HepG2 (cell line): ENCODE results near the gene WDR41. TPM values are rescaled to one million over a fixed set of nuclear protein-coding genes. Genes with fewer than 3 reads are reported as not detected.

Source experiments
- ADNP ChIP-seq: sonication (generic); formaldehyde crosslinking; IDR thresholded peaks from 2 replicates; pipeline ENCODE4 v1.4.0; 2020; ENCODE audit warnings: missing genetic modification reagents
- ARID5B ChIP-seq: IDR thresholded peaks from 2 replicates; pipeline ENCODE4 v1.4.0; 2020; ENCODE audit warnings: mild to moderate bottlenecking, missing genetic modification reagents
- CBX5 ChIP-seq: sonication (generic); formaldehyde crosslinking; IDR thresholded peaks from 2 replicates; pipeline ENCODE4 v1.4.0; 2020; ENCODE audit warnings: missing genetic modification reagents, borderline replicate concordance
- CCAR2 ChIP-seq: fragments of 200-400 bp; formaldehyde crosslinking; optimal IDR thresholded peaks from 2 replicates; pipeline ENCODE3; 2018; ENCODE audit warnings: low read depth, mild to moderate bottlenecking, low read length, moderate library complexity
- CHD2 ChIP-seq: IDR thresholded peaks from 2 replicates; pipeline ENCODE4 v1.6.1; 2011; ENCODE audit warnings: low read depth, low read length, improper control_type of control experiment
- FOXC1 ChIP-seq: sonication (generic); formaldehyde crosslinking; IDR thresholded peaks from 2 replicates; pipeline ENCODE4 v1.8.0; 2022; ENCODE audit warnings: mild to moderate bottlenecking, missing genetic modification reagents, borderline replicate concordance
- HMG20A ChIP-seq: IDR thresholded peaks from 2 replicates; pipeline ENCODE4 v1.6.1; 2016; ENCODE audit warnings: borderline replicate concordance
- HMG20B ChIP-seq: conservative IDR thresholded peaks from 2 replicates; pipeline ENCODE4 v1.6.1; 2016; ENCODE audit warnings: missing genetic modification reagents, missing compliant biosample characterization
- HNF4A ChIP-seq: sonication (generic); formaldehyde crosslinking; IDR thresholded peaks from 2 replicates; pipeline ENCODE4 v1.4.0; 2020; ENCODE audit warnings: missing genetic modification reagents
- KDM5B ChIP-seq: sonication (generic); formaldehyde crosslinking; IDR thresholded peaks from 2 replicates; pipeline ENCODE4 v1.4.0; 2020; ENCODE audit warnings: missing genetic modification reagents, mild to moderate bottlenecking, borderline replicate concordance
- KLF16 ChIP-seq, 2 experiments: sonication (generic) in 1 of 2; formaldehyde crosslinking in 1 of 2; IDR thresholded peaks; 2 replicates each; pipeline versions ENCODE4 v1.6.1 to v1.8.0; 2016 to 2023; ENCODE audit warnings: missing genetic modification reagents in 2 of 2, missing compliant biosample characterization in 1 of 2
- RARG ChIP-seq: sonication (generic); formaldehyde crosslinking; IDR thresholded peaks from 2 replicates; pipeline ENCODE4 v1.4.0; 2020; ENCODE audit warnings: low read depth, mild to moderate bottlenecking, missing genetic modification reagents
- RXRB ChIP-seq: IDR thresholded peaks from 2 replicates; pipeline ENCODE4 v1.6.1; 2016; ENCODE audit warnings: borderline replicate concordance, missing genetic modification reagents, missing compliant biosample characterization
- SMAD3 ChIP-seq: sonication (generic); formaldehyde crosslinking; IDR thresholded peaks from 2 replicates; pipeline ENCODE4 v1.4.0; 2020; ENCODE audit warnings: missing genetic modification reagents
- SRSF9 ChIP-seq: fragments of 200-400 bp; formaldehyde crosslinking; IDR thresholded peaks from 2 replicates; pipeline ENCODE4 v1.6.1; 2018; ENCODE audit warnings: borderline replicate concordance, mild to moderate bottlenecking, low read depth, low read length; ENCODE audit not compliant: insufficient read depth, poor library complexity, severe bottlenecking
- THAP11 ChIP-seq: IDR thresholded peaks from 2 replicates; pipeline ENCODE4 v1.6.1; 2016; ENCODE audit warnings: missing biosample characterization, missing genetic modification reagents
- ZNF282 ChIP-seq: fragments of 450-650 bp; IDR thresholded peaks from 2 replicates; pipeline ENCODE4 v1.6.1; 2018; ENCODE audit not compliant: partially characterized antibody
- ZNF296 ChIP-seq: sonication (generic); formaldehyde crosslinking; conservative IDR thresholded peaks from 2 replicates; pipeline ENCODE4 v1.5.0; 2020; ENCODE audit warnings: mild to moderate bottlenecking, missing genetic modification reagents
- ZNF605 ChIP-seq: sonication (generic); formaldehyde crosslinking; IDR thresholded peaks from 2 replicates; pipeline ENCODE4 v1.8.0; 2022; ENCODE audit warnings: mild to moderate bottlenecking, missing genetic modification reagents
- ZNF737 ChIP-seq: sonication (generic); formaldehyde crosslinking; IDR thresholded peaks from 2 replicates; pipeline ENCODE4 v1.5.0; 2020; ENCODE audit warnings: missing genetic modification reagents, mild to moderate bottlenecking, borderline replicate concordance
- polyA plus RNA-seq, 8 experiments: library from polyadenylated mRNA; depleted of rRNA in 3 of 8; stranded (reverse) in 7 of 8; unstranded in 1 of 8; fragments of >200 nt; fragmentation: Illumina TruSeq in 4 of 8; extraction: Trizol in 4 of 8; gene quantifications; 2 replicates each; pipeline versions ENCODE4 v1.2.1 to v1.2.3, GENCODE V29; 2011 to 2016; ENCODE audit warnings: low read depth in 4 of 8, missing spikeins in 1 of 8, mixed read lengths in 1 of 8; ENCODE audit not compliant: insufficient read depth in 1 of 8
- total RNA-seq, 5 experiments: library from RNA; depleted of rRNA; stranded (reverse); fragments of >200 nt; fragmentation: Illumina TruSeq; extraction: Trizol; gene quantifications; 2 replicates each; pipeline ENCODE4 v1.2.3, GENCODE V29; 2016; ENCODE audit warnings: low read depth in 1 of 5
- TF ChIP-seq, protein P1 (sequence below): sonication (generic); formaldehyde crosslinking; IDR thresholded peaks from 2 replicates; pipeline ENCODE4 v1.4.0; 2020; ENCODE audit warnings: mild to moderate bottlenecking, missing genetic modification reagents, borderline replicate concordance
- TF ChIP-seq, protein P2 (sequence below): sonication (generic); formaldehyde crosslinking; IDR thresholded peaks from 2 replicates; pipeline ENCODE4 v1.4.0; 2020; ENCODE audit warnings: missing genetic modification reagents; ENCODE audit errors: not compliant biosample characterization

WDR41 gene
- total and polyA plus RNA-seq, 2 of the 13 experiments (the other 11 are each of a cell fraction or from before 2014, with no cell fraction given), result 18.9 to 39.3 TPM

DNA sequence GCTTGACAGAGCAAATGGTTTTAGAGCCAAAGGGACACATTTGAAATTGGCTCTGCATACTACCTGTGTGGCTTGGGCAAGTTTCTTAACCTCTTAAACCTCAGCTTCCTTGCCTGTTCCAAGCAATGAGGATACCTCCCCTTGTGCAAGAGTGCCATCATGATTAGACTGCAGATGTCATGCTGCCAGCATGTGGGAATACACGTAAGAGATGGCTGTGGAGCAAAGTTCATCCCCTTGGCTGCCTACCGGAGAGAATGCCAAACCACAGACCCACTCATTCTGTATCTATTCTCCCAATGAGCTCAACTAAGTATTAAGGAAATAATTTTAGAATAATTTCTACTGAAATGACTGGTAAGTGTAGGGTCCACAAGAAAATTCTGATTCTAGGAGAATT lies 101.3 kb downstream of the WDR41 start (continued):
- TF ChIP-seq, protein P1, sequence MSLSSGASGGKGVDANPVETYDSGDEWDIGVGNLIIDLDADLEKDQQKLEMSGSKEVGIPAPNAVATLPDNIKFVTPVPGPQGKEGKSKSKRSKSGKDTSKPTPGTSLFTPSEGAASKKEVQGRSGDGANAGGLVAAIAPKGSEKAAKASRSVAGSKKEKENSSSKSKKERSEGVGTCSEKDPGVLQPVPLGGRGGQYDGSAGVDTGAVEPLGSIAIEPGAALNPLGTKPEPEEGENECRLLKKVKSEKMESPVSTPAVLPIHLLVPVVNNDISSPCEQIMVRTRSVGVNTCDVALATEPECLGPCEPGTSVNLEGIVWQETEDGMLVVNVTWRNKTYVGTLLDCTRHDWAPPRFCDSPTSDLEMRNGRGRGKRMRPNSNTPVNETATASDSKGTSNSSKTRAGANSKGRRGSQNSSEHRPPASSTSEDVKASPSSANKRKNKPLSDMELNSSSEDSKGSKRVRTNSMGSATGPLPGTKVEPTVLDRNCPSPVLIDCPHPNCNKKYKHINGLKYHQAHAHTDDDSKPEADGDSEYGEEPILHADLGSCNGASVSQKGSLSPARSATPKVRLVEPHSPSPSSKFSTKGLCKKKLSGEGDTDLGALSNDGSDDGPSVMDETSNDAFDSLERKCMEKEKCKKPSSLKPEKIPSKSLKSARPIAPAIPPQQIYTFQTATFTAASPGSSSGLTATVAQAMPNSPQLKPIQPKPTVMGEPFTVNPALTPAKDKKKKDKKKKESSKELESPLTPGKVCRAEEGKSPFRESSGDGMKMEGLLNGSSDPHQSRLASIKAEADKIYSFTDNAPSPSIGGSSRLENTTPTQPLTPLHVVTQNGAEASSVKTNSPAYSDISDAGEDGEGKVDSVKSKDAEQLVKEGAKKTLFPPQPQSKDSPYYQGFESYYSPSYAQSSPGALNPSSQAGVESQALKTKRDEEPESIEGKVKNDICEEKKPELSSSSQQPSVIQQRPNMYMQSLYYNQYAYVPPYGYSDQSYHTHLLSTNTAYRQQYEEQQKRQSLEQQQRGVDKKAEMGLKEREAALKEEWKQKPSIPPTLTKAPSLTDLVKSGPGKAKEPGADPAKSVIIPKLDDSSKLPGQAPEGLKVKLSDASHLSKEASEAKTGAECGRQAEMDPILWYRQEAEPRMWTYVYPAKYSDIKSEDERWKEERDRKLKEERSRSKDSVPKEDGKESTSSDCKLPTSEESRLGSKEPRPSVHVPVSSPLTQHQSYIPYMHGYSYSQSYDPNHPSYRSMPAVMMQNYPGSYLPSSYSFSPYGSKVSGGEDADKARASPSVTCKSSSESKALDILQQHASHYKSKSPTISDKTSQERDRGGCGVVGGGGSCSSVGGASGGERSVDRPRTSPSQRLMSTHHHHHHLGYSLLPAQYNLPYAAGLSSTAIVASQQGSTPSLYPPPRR (CRISPR knock-in tag), result no peak
- TF ChIP-seq CHD2 (no peak), THAP11 (CRISPR knock-in tag) (0 out of 2 replicates have a peak, but pooled peaks have one; percentile 18), HMG20A (CRISPR knock-in tag) (peak; percentile 38; the same call in 1 of the 2 replicates), ZNF282 (no peak), FOXC1 (CRISPR knock-in tag) (no peak), SMAD3 (CRISPR knock-in tag) (no peak), ZNF605 (CRISPR knock-in tag) (no peak), ARID5B (CRISPR knock-in tag) (peak; percentile 48), ZNF737 (no peak), CBX5 (CRISPR knock-in tag) (no peak), KLF16 (CRISPR knock-in tag; IDR thresholded peaks at IDR 0.05) (no peak), SRSF9 (no peak), RXRB (CRISPR knock-in tag) (0 out of 2 replicates have a peak, but pooled peaks have one; percentile 29), CCAR2 (no peak), KDM5B (no peak), ZNF296 (CRISPR knock-in tag) (no peak), RARG (no peak), ADNP (CRISPR knock-in tag) (no peak), HMG20B (CRISPR knock-in tag) (no peak), HNF4A (peak; percentile 56)
- TF ChIP-seq, protein P2, sequence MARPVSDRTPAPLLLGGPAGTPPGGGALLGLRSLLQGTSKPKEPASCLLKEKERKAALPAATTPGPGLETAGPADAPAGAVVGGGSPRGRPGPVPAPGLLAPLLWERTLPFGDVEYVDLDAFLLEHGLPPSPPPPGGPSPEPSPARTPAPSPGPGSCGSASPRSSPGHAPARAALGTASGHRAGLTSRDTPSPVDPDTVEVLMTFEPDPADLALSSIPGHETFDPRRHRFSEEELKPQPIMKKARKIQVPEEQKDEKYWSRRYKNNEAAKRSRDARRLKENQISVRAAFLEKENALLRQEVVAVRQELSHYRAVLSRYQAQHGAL (CRISPR knock-in tag), result no peak
